Heart left ventricle (tissue), 16 donors: Measurements from ENCODE around the gene SMARCC1. TPM values are rescaled to one million over a fixed set of nuclear protein-coding genes. Genes with fewer than 3 reads are reported as not detected.

Experiments
- ATAC-seq, 4 donors: fragments of 200-7000 bp; cut with Tn5 transposase; one replicate each; pipeline ENCODE4 v1.9.1; 2020 to 2022; ENCODE audit warnings: moderate library complexity in 4 of 4, mild to moderate bottlenecking in 3 of 4, moderate number of reproducible peaks in 1 of 4
- DNase-seq, 5 donors: peaks; one replicate each; pipeline ENCODE4 v3.0.0-alpha.2; 2020
- H3K27ac ChIP-seq, 12 donors: fragments of 200-600 bp; sonication (generic) in 4 of 12; one replicate each; pipeline versions ENCODE4 v1.5.0 to v1.8.0; 2016 to 2022; ENCODE audit warnings: mild to moderate bottlenecking in 2 of 12
- H3K27me3 ChIP-seq, 9 donors: fragments of 200-600 bp; sonication (generic) in 2 of 9; one replicate each; pipeline versions ENCODE4 v1.5.1 to v1.8.0; 2016 to 2022; ENCODE audit warnings: mild to moderate bottlenecking in 3 of 9
- H3K36me3 ChIP-seq, 9 donors: fragments of 200-600 bp; sonication (generic) in 2 of 9; one replicate each; pipeline versions ENCODE4 v1.5.0 to v1.8.0; 2018 to 2022; ENCODE audit warnings: mild to moderate bottlenecking in 2 of 9
- H3K4me1 ChIP-seq, 12 donors: fragments of 200-600 bp; sonication (generic) in 4 of 12; one replicate each; pipeline versions ENCODE4 v1.5.0 to v1.8.0; 2016 to 2022; ENCODE audit warnings: mild to moderate bottlenecking in 3 of 12
- H3K4me3 ChIP-seq, 12 donors: fragments of 200-600 bp; sonication (generic) in 4 of 12; one replicate each; pipeline versions ENCODE4 v1.5.0 to v1.8.0; 2017 to 2022; ENCODE audit warnings: mild to moderate bottlenecking in 9 of 12, moderate library complexity in 4 of 12
- H3K9me3 ChIP-seq, 12 donors: fragments of 200-600 bp; sonication (generic) in 4 of 12; one replicate each; pipeline versions ENCODE4 v1.5.0 to v1.8.0; 2016 to 2022; ENCODE audit warnings: mild to moderate bottlenecking in 1 of 12
- CTCF ChIP-seq, 12 donors: fragments of 200-600 bp; sonication (generic) in 4 of 12; IDR thresholded peaks; one replicate each; pipeline versions ENCODE4 v1.5.0 to v1.8.0; 2018 to 2022; ENCODE audit warnings: antibody characterized with exemption in 12 of 12, mild to moderate bottlenecking in 5 of 12
- POLR2A ChIP-seq, 2 donors: fragments of 450-650 bp; IDR thresholded peaks; one replicate each; pipeline ENCODE4 v1.6.1; 2017; ENCODE audit warnings: antibody characterized with exemption in 2 of 2, mild to moderate bottlenecking in 2 of 2, moderate library complexity in 2 of 2
- WGBS, 4 donors: extraction: QIAGEN DNeasy Blood & Tissue Kit in 2 of 4; methylation state at CpG; one replicate each; pipeline versions ENCODE4 v1.1.5 to v1.1.7; 2013 to 2018; 5-methylcytosine and 5-hydroxymethylcytosine counted together
- intact Hi-C, 10 donors: fragments of 100-400 bp; cut with DNase I; formaldehyde crosslinking; loops; one replicate each; pipeline versions ENCODE4 v1.11.1 to v1.14.2; 2022
- polyA plus RNA-seq, 2 donors: library from polyadenylated mRNA; stranded (reverse); fragments of 200-250 nt; gene quantifications; one replicate each; pipeline ENCODE4 v1.2.3, GENCODE V29; 2013
- total RNA-seq, 9 donors: library from RNA; depleted of rRNA in 2 of 9; stranded (reverse); fragments of >200 nt in 2 of 9; fragmentation: NEBNext Ultra II Directional in 3 of 9; extraction: Animal tissue kit (Norgen Biotek cat#: 25700) in 3 of 9; gene quantifications; one replicate each; pipeline versions ENCODE4 v1.1.0 to v1.2.4, GENCODE V29; 2016 to 2023
- donor health status: ischemic (EF 13 %, LVEDD 7.1; RV severe dilation, severe dysfunction).
- donor health status: healthy with polysubstance abuse.
- donor health status: DM: no; HTN: yes; CAD: no.
- donor health status: DM: no; HTN: no; CAD: no.
- donor health status: ischemic (EF 25% LVEDD 6.9; RV normal size, moderate dysfunction).
- donor health status: ischemic (EF 25% LVEDD 5.7; RV mildly dilated, moderate dysfunction).
- donor health status: healthy.
- donor health status: DM: yes; HTN: yes; CAD: no.
- donor health status: ischemic (EF 35%, LVEDD 5.7; RV mildly dilated, moderate dysfunction).
- donor health status: nonischemic (EF 11% LVEDD 7.7; RV severe dilation, severe dysfunction).
- donor health status: DM: yes; HTN: yes; CAD: no.
- donor health status: PGD.
- donor health status: ischemic (EF 29% LVEDD 5.4; RV normal size, mild dysfunction).
- donor health status: nonischemic (EF 23%, LVEDD 6.1; RV moderate dilation, normal function).

The SMARCC1 gene
- total and polyA plus RNA-seq, 11 donors = 5.8 to 31.4 (median 25.5) TPM

- Histone ChIP-seq H3K4me1 (no peaks in the 10 kb centered on the region), H3K4me3 (no peak overlapping the region), H3K27ac (no peak overlapping the region), H3K9me3 (no peaks in the 10 kb centered on the region), H3K36me3 (peaks cover 0 to 97% (median 81%) of the 10 kb centered on the region in 9 donors), H3K27me3 (no peaks in the 10 kb centered on the region)
- DNase-seq (no peak), ATAC-seq (peak in 1 of 4 donors; percentile 22)
- intact Hi-C loops = loop anchor here in 1 of 10 donors (5.0 kb wide), 1 partner anchor 61 kb away; no protein-coding TSS in a partner anchor
- 73 to 83% (median 81%) methylated on average over 6 of the region's 6 CpGs for WGBS, 4 donors
- no peak for TF ChIP-seq CTCF (IDR thresholded peaks at IDR 0.05)
- TF ChIP-seq POLR2A (IDR thresholded peaks at IDR 0.05) = no peak
These were observed 103.0 kb downstream of the SMARCC1 start for GRCh38 chr3:47678446-47679338.

- no peak overlapping the region for H3K27ac ChIP-seq
- H3K4me3 ChIP-seq = no peak overlapping the region
- ATAC-seq (no peak), DNase-seq (no peak)
- no peaks in the 10 kb centered on the region for H3K9me3 ChIP-seq
- WGBS, 4 donors = 93 to 98% (median 95%) methylated on average over 3 of the region's 3 CpGs
- no peaks in the 10 kb centered on the region for H3K27me3 ChIP-seq
- no peaks in the 10 kb centered on the region for H3K4me1 ChIP-seq
- TF ChIP-seq CTCF (IDR thresholded peaks at IDR 0.05) (no peak), POLR2A (IDR thresholded peaks at IDR 0.05) (no peak)
- intact Hi-C loops = no loop called here
- peaks cover 0 to 80% (median 58%) of the 10 kb centered on the region in 9 donors for H3K36me3 ChIP-seq
These were observed 112.5 kb downstream of the SMARCC1 start for GRCh38 chr3:47669026-47669749.

GRCh38 chr3:47666118-47666517 is 115.6 kb downstream of the SMARCC1 start:
- Histone ChIP-seq H3K27ac (no peak overlapping the region), H3K9me3 (no peaks in the 10 kb centered on the region), H3K4me1 (no peaks in the 10 kb centered on the region), H3K36me3 (peaks cover 0 to 70% (median 48%) of the 10 kb centered on the region in 9 donors), H3K4me3 (no peak overlapping the region), H3K27me3 (no peaks in the 10 kb centered on the region)
- DNase-seq = no peak
- TF ChIP-seq CTCF (IDR thresholded peaks at IDR 0.05) = no peak
- no peak for TF ChIP-seq POLR2A (IDR thresholded peaks at IDR 0.05)
- ATAC-seq = no peak
- 93 to 99% (median 97%) methylated on average over 2 of the region's 2 CpGs for WGBS, 4 donors
- intact Hi-C loops = no loop called here

GRCh38 chr3:47664519-47664918 is 117.2 kb downstream of the SMARCC1 start:
- ATAC-seq (no peak), DNase-seq (no peak)
- 86 to 96% (median 93%) methylated on average over 2 of the region's 2 CpGs for WGBS, 4 donors
- no peaks in the 10 kb centered on the region for H3K27me3 ChIP-seq
- TF ChIP-seq CTCF (IDR thresholded peaks at IDR 0.05) (no peak), POLR2A (IDR thresholded peaks at IDR 0.05) (no peak)
- no peak overlapping the region for H3K27ac ChIP-seq
- intact Hi-C loops = no loop called here
- H3K4me1 ChIP-seq = no peaks in the 10 kb centered on the region
- no peak overlapping the region for H3K4me3 ChIP-seq
- H3K36me3 ChIP-seq = peaks cover 0 to 69% (median 42%) of the 10 kb centered on the region in 9 donors
- H3K9me3 ChIP-seq = no peaks in the 10 kb centered on the region
